H7 (cell line): ENCODE measurements around the gene ERCC6L. TPM values are rescaled to one million over a fixed set of nuclear protein-coding genes. Genes with fewer than 3 reads are reported as not detected.
"Not testable (repeated sequence)": the region's sequence is repeated elsewhere in the genome, so short reads cannot be mapped to it uniquely, and the experiment has no call there.

ENCODE experiments used
- DNase-seq: peaks from one replicate; pipeline ENCODE4 v3.0.0; 2012
- H3K27me3 ChIP-seq: 2 replicates; pipeline ENCODE4 v1.6.0; 2011; ENCODE audit warnings: mild to moderate bottlenecking, low read length; ENCODE audit not compliant: control insufficient read depth, insufficient read depth
- H3K36me3 ChIP-seq: replicated peaks from 2 replicates; pipeline ENCODE4 v1.5.1; 2011; ENCODE audit warnings: low read length; ENCODE audit not compliant: control insufficient read depth, insufficient read depth
- H3K4me3 ChIP-seq: 2 replicates; pipeline ENCODE4 v1.5.1; 2011; ENCODE audit warnings: low read depth, mild to moderate bottlenecking, control low read depth, low read length, moderate library complexity; ENCODE audit not compliant: insufficient read depth
- total RNA-seq: library from RNA; depleted of rRNA; stranded (reverse); fragments of >200 nt; shearing (Covaris generic); gene quantifications from 2 replicates; pipeline ENCODE4 v1.2.3, GENCODE V29; 2014

Gene ERCC6L
- total RNA-seq, 1 experiment from 2014 or later: 9.6 TPM

GRCh38 chrX:72262077-72262476 is 23.2 kb upstream of the ERCC6L start:
- H3K36me3 ChIP-seq: no peaks in the 10 kb centered on the region; the same call in 1 of the 2 replicates

GRCh38 chrX:72260448-72260847 is 21.6 kb upstream of the ERCC6L start:
- Histone ChIP-seq H3K36me3 (no peaks in the 10 kb centered on the region), H3K4me3 (no peak overlapping the region), H3K27me3 (no peaks in the 10 kb centered on the region)
- no peak for DNase-seq

More at GRCh38 chrX:72262077-72262476, 23.2 kb upstream of the ERCC6L start:
- DNase-seq: no peak
- Histone ChIP-seq H3K4me3 (no peak overlapping the region), H3K27me3 (no peaks in the 10 kb centered on the region)

- no peaks in the 10 kb centered on the region for H3K36me3 ChIP-seq
- H3K27me3 ChIP-seq: no peaks in the 10 kb centered on the region
- H3K4me3 ChIP-seq: no peak overlapping the region
- DNase-seq: no peak
Observed at GRCh38 chrX:72258174-72258573, 19.3 kb upstream of the ERCC6L start.

- no peaks in the 10 kb centered on the region for H3K36me3 ChIP-seq
- H3K27me3 ChIP-seq: no peaks in the 10 kb centered on the region
- no peak for DNase-seq
- H3K4me3 ChIP-seq: no peak overlapping the region
Observed at GRCh38 chrX:72255864-72256263, 17.0 kb upstream of the ERCC6L start.

- no peaks in the 10 kb centered on the region for H3K27me3 ChIP-seq
- DNase-seq: peak; percentile 79
- peak overlapping the region; percentile 17 for H3K4me3 ChIP-seq
- no peaks in the 10 kb centered on the region for H3K36me3 ChIP-seq
Observed at GRCh38 chrX:72255445-72255844, 16.6 kb upstream of the ERCC6L start.

GRCh38 chrX:72254816-72255215 is 16.0 kb upstream of the ERCC6L start:
- peak; percentile 84 for DNase-seq
- Histone ChIP-seq H3K4me3 (0 out of 2 replicates have a peak overlapping the region, but pooled peaks have one; percentile 1), H3K36me3 (no peaks in the 10 kb centered on the region), H3K27me3 (no peaks in the 10 kb centered on the region)

- Histone ChIP-seq H3K36me3 (no peaks in the 10 kb centered on the region), H3K4me3 (no peak overlapping the region), H3K27me3 (no peaks in the 10 kb centered on the region)
- no peak for DNase-seq
Observed at GRCh38 chrX:72253686-72254085, 14.9 kb upstream of the ERCC6L start.

- no peak for DNase-seq
- Histone ChIP-seq H3K27me3 (no peaks in the 10 kb centered on the region), H3K36me3 (no peaks in the 10 kb centered on the region), H3K4me3 (no peak overlapping the region)
Observed at GRCh38 chrX:72247206-72247942, 8.5 kb upstream of the ERCC6L start.

GRCh38 chrX:72245461-72246089 is 6.7 kb upstream of the ERCC6L start:
- DNase-seq: peak; percentile 76
- Histone ChIP-seq H3K27me3 (no peaks in the 10 kb centered on the region), H3K36me3 (no peaks in the 10 kb centered on the region), H3K4me3 (no peak overlapping the region)

GRCh38 chrX:72243472-72243871 is 4.6 kb upstream of the ERCC6L start:
- DNase-seq: no peak
- no peaks in the 10 kb centered on the region for H3K36me3 ChIP-seq
- no peaks in the 10 kb centered on the region for H3K27me3 ChIP-seq
- no peak overlapping the region for H3K4me3 ChIP-seq

- H3K36me3 ChIP-seq: no peaks in the 10 kb centered on the region; the same call in 1 of the 2 replicates
- no peak overlapping the region for H3K4me3 ChIP-seq
- no peak for DNase-seq
- no peaks in the 10 kb centered on the region for H3K27me3 ChIP-seq
Observed at GRCh38 chrX:72240976-72241375, 2.1 kb upstream of the ERCC6L start.

GRCh38 chrX:72238183-72238582 is 644 bp downstream of the ERCC6L start:
- no peaks in the 10 kb centered on the region for H3K27me3 ChIP-seq
- no peaks in the 10 kb centered on the region; the same call in none of the 2 replicates for H3K36me3 ChIP-seq
- H3K4me3 ChIP-seq: peak overlapping the region; percentile 71
- DNase-seq: peak; percentile 24

GRCh38 chrX:72236841-72237240 is 2.0 kb downstream of the ERCC6L start:
- Histone ChIP-seq H3K36me3 (no peaks in the 10 kb centered on the region; the same call in none of the 2 replicates), H3K27me3 (no peaks in the 10 kb centered on the region)
- DNase-seq: no peak

GRCh38 chrX:72230290-72230689 is 8.5 kb downstream of the ERCC6L start:
- no peaks in the 10 kb centered on the region; the same call in 1 of the 2 replicates for H3K36me3 ChIP-seq
- H3K27me3 ChIP-seq: no peaks in the 10 kb centered on the region
- H3K4me3 ChIP-seq: no peak overlapping the region
- no peak for DNase-seq

More at GRCh38 chrX:72236841-72237240, 2.0 kb downstream of the ERCC6L start:
- H3K4me3 ChIP-seq: no peak overlapping the region

GRCh38 chrX:72220375-72220774 is 18.5 kb downstream of the ERCC6L start:
- H3K27me3 ChIP-seq, H3K4me3 ChIP-seq, DNase-seq, H3K36me3 ChIP-seq: not testable (repeated sequence)
